IMR-90 (cell line): Measurements from ENCODE around the gene GRB2. TPM values are rescaled to one million over a fixed set of nuclear protein-coding genes. Genes with fewer than 3 reads are reported as not detected.

Source experiments
- ATAC-seq: fragments of 200-7000 bp; cut with Tn5 transposase; 2 replicates; pipeline ENCODE4 v1.9.1; 2020; ENCODE audit warnings: low read depth, mild to moderate bottlenecking, moderate library complexity
- BruUV-seq: library from RNA; stranded (reverse); fragments of 400-500 nt; replicated peaks from 2 replicates; lab custom pipeline; 2021; lab: Mats Ljungman, UMichigan
- CTCF ChIA-PET: fragments of 300-600 bp; formaldehyde crosslinking; extraction: SDS; loops from one replicate; lab custom pipeline; 2021; ENCODE audit warnings: antibody characterized with exemption; lab: Yijun Ruan, JAX
- POLR2A ChIA-PET: fragments of 300-600 bp; sonication (Branson Sonifier 250); formaldehyde crosslinking; loops from one replicate; lab custom pipeline; 2022; ENCODE audit warnings: antibody characterized with exemption; ENCODE audit not compliant: unreplicated experiment; lab: Charles Lee
- DNase-seq: peaks from one replicate; pipeline ENCODE4 v3.0.0; 2013
- H2AFZ ChIP-seq: replicated peaks from 2 replicates; pipeline ENCODE3; 2013; ENCODE audit warnings: low read length, mild to moderate bottlenecking; ENCODE audit not compliant: poor library complexity
- H2AK5ac ChIP-seq: 2 replicates; pipeline ENCODE4 v1.6.1; 2013; ENCODE audit warnings: low read depth, low read length, inconsistent platforms
- H2AK9ac ChIP-seq: replicated peaks from 2 replicates; pipeline ENCODE3; 2013; ENCODE audit warnings: mild to moderate bottlenecking, low read depth, low read length, moderate library complexity; ENCODE audit not compliant: poor library complexity
- H2BK120ac ChIP-seq: 2 replicates; pipeline ENCODE4 v1.6.1; 2013; ENCODE audit warnings: low read depth, low read length, inconsistent platforms
- H2BK15ac ChIP-seq: 3 replicates; pipeline ENCODE4 v1.6.1; 2013; ENCODE audit warnings: low read depth, low read length, inconsistent platforms
- H2BK20ac ChIP-seq: 2 replicates; pipeline ENCODE4 v1.6.1; 2013; ENCODE audit warnings: low read depth, mild to moderate bottlenecking, inconsistent platforms, low read length, moderate library complexity
- H2BK5ac ChIP-seq: 2 replicates; pipeline ENCODE4 v1.6.1; 2013; ENCODE audit warnings: mild to moderate bottlenecking, low read depth, low read length, inconsistent platforms; ENCODE audit not compliant: poor library complexity, severe bottlenecking
- H3K14ac ChIP-seq: replicated peaks from 2 replicates; pipeline ENCODE4 v1.6.1; 2013; ENCODE audit warnings: low read depth, low read length, inconsistent platforms
- H3K18ac ChIP-seq: 2 replicates; pipeline ENCODE4 v1.6.1; 2013; ENCODE audit warnings: low read depth, low read length, control low read depth
- H3K23ac ChIP-seq: 2 replicates; pipeline ENCODE4 v1.6.1; 2013; ENCODE audit warnings: low read depth, low read length, inconsistent platforms
- H3K27ac ChIP-seq: 2 replicates; pipeline ENCODE4 v1.5.1; 2013; ENCODE audit warnings: mild to moderate bottlenecking, control low read depth, low read length; ENCODE audit not compliant: insufficient read depth
- H3K27me3 ChIP-seq: 2 replicates; pipeline ENCODE4 v1.6.1; 2013; ENCODE audit warnings: low read length; ENCODE audit not compliant: control insufficient read depth, insufficient read depth
- H3K36me3 ChIP-seq: 2 replicates; pipeline ENCODE4 v1.6.1; 2013; ENCODE audit warnings: low read length, mixed read lengths; ENCODE audit not compliant: control insufficient read depth, insufficient read depth
- H3K4ac ChIP-seq: 2 replicates; pipeline ENCODE4 v1.6.1; 2013; ENCODE audit warnings: low read depth, low read length, inconsistent platforms
- H3K4me1 ChIP-seq: 2 replicates; pipeline ENCODE4 v1.6.1; 2013; ENCODE audit warnings: low read length, mixed read lengths; ENCODE audit not compliant: control insufficient read depth, insufficient read depth
- H3K4me2 ChIP-seq: 2 replicates; pipeline ENCODE4 v1.6.1; 2013; ENCODE audit warnings: low read depth, mild to moderate bottlenecking, control low read depth, low read length, moderate library complexity
- H3K4me3 ChIP-seq: 2 replicates; pipeline ENCODE4 v1.5.1; 2013; ENCODE audit warnings: low read depth, mild to moderate bottlenecking, control low read depth, low read length, moderate library complexity; ENCODE audit not compliant: insufficient read depth
- H3K56ac ChIP-seq: 2 replicates; pipeline ENCODE4 v1.6.1; 2013; ENCODE audit warnings: low read length, inconsistent platforms; ENCODE audit not compliant: insufficient read depth; ENCODE audit errors: extremely low read depth
- H3K79me1 ChIP-seq, 2 experiments: 2 replicates each; pipeline ENCODE4 v1.6.1; 2013; ENCODE audit warnings: low read length in 2 of 2, inconsistent platforms in 1 of 2, low read depth in 1 of 2
- H3K9ac ChIP-seq: 2 replicates; pipeline ENCODE4 v1.6.1; 2013; ENCODE audit warnings: low read depth, low read length, control low read depth
- H3K9me1 ChIP-seq: 2 replicates; pipeline ENCODE4 v1.6.1; 2013; ENCODE audit warnings: low read length, inconsistent platforms; ENCODE audit not compliant: insufficient read depth
- H3K9me3 ChIP-seq: 2 replicates; pipeline ENCODE4 v1.6.1; 2013; ENCODE audit warnings: low read length; ENCODE audit not compliant: control insufficient read depth, insufficient read depth
- H4K20me1 ChIP-seq: 2 replicates; pipeline ENCODE4 v1.6.1; 2013; ENCODE audit warnings: low read length, inconsistent platforms; ENCODE audit not compliant: insufficient read depth
- H4K5ac ChIP-seq: 2 replicates; pipeline ENCODE4 v1.6.1; 2013; ENCODE audit warnings: mild to moderate bottlenecking, low read depth, low read length, control low read depth
- H4K8ac ChIP-seq, 2 experiments: 2 replicates each; pipeline ENCODE4 v1.6.1; 2013; ENCODE audit warnings: low read depth in 2 of 2, low read length in 2 of 2, control low read depth in 1 of 2, inconsistent platforms in 1 of 2
- H4K91ac ChIP-seq: 2 replicates; pipeline ENCODE4 v1.6.1; 2013; ENCODE audit warnings: low read depth, low read length, inconsistent platforms; ENCODE audit not compliant: insufficient read depth
- CEBPB ChIP-seq: IDR thresholded peaks from 2 replicates; pipeline ENCODE4 v1.6.1; 2012; ENCODE audit warnings: low read depth, low read length, improper control_type of control experiment
- MAZ ChIP-seq: IDR thresholded peaks from 2 replicates; pipeline ENCODE4 v1.6.1; 2012; ENCODE audit warnings: low read depth, mild to moderate bottlenecking, low read length, improper control_type of control experiment, moderate library complexity, borderline replicate concordance
- RAD21 ChIP-seq: IDR thresholded peaks from 2 replicates; pipeline ENCODE4 v1.6.1; 2012; ENCODE audit warnings: low read length, improper control_type of control experiment
- RCOR1 ChIP-seq: IDR thresholded peaks from 2 replicates; pipeline ENCODE4 v1.6.1; 2012; ENCODE audit warnings: mild to moderate bottlenecking, low read length, improper control_type of control experiment; ENCODE audit not compliant: insufficient replicate concordance
- RFX5 ChIP-seq: IDR thresholded peaks from 2 replicates; pipeline ENCODE4 v1.8.0; 2012; ENCODE audit warnings: low read depth, mild to moderate bottlenecking, low read length, moderate library complexity
- SMC3 ChIP-seq: fragments of 150-350 bp; IDR thresholded peaks from 2 replicates; pipeline ENCODE4 v1.6.1; 2016; ENCODE audit warnings: low read depth, mild to moderate bottlenecking, antibody characterized with exemption, low read length, moderate library complexity
- USF2 ChIP-seq: fragments of 150-350 bp; IDR thresholded peaks from 2 replicates; pipeline ENCODE4 v1.6.1; 2017; ENCODE audit warnings: mild to moderate bottlenecking, antibody characterized with exemption, low read length, low read depth
- WGBS, 2 experiments: methylation state at CpG; one replicate each; pipeline versions ENCODE4 v1.1.5 to v1.1.7; 2013; ENCODE audit warnings: missing lambda C conversion rate in 2 of 2; ENCODE audit not compliant: insufficient read length in 1 of 2; ENCODE audit errors: extremely low coverage in 2 of 2; 5-methylcytosine and 5-hydroxymethylcytosine counted together
- dilution Hi-C: fragments of 300-500 bp; cut with HindIII; formaldehyde crosslinking; loops from one replicate; pipeline ENCODE4 v1.14.3; 2018; ENCODE audit warnings: low sequenced_read_pairs; ENCODE audit not compliant: unreplicated experiment
- in situ Hi-C: fragments of 300-500 bp; cut with MboI; formaldehyde crosslinking; loops from 3 replicates; pipeline ENCODE4 v1.14.3; 2019; ENCODE audit warnings: low sequenced_read_pairs, inconsistent platforms, mixed read lengths
- intact Hi-C: fragments of 100-400 bp; cut with micrococcal nuclease; formaldehyde crosslinking; loops from 2 replicates; pipeline ENCODE4 v1.10.0; 2022
- polyA plus RNA-seq, 3 experiments: library from polyadenylated mRNA; depleted of rRNA; stranded (reverse); fragments of >200 nt; gene quantifications; 2 replicates each; pipeline ENCODE4 v1.2.3, GENCODE V29; 2012; ENCODE audit warnings: low replicate concordance in 1 of 3
- total RNA-seq: library from RNA; depleted of rRNA; stranded (reverse); fragments of >200 nt; gene quantifications from 2 replicates; pipeline ENCODE4 v1.2.3, GENCODE V29; 2012
- TF ChIP-seq, protein P1 (sequence below): conservative IDR thresholded peaks from 2 replicates; pipeline ENCODE4 v1.5.1; 2012; ENCODE audit warnings: mild to moderate bottlenecking, low read depth, low read length, improper control_type of control experiment

GRB2 gene
- total and polyA plus RNA-seq, 2 of the 4 experiments (the other 2 are of a cell fraction), result 49.3 to 62.1 TPM

- Histone ChIP-seq H3K27me3 (no peaks in the 10 kb centered on the region), H2BK120ac (no peak overlapping the region), H4K5ac (no peak overlapping the region), H4K91ac (no peak overlapping the region), H3K9me3 (no peaks in the 10 kb centered on the region), H3K18ac (no peak overlapping the region), H3K79me1 (peaks cover 17 to 62% of the 10 kb centered on the region in 2 experiments), H2BK20ac (no peak overlapping the region), H3K4me2 (no peak overlapping the region), H3K4me1 (peaks cover 5% of the 10 kb centered on the region), H2AFZ (no peak overlapping the region), H3K9me1 (peaks cover 17% of the 10 kb centered on the region), H3K4ac (no peak overlapping the region), H4K20me1 (peaks cover 15% of the 10 kb centered on the region; the same call in 1 of the 2 replicates), H3K9ac (no peak overlapping the region), H2AK5ac (no peak overlapping the region), H3K56ac (no peak overlapping the region), H3K36me3 (peaks cover 15% of the 10 kb centered on the region), H3K23ac (no peak overlapping the region), H4K8ac (no peak overlapping the region), H2BK5ac (no peak overlapping the region), H3K14ac (no peak overlapping the region), H3K4me3 (no peak overlapping the region), H3K27ac (no peak overlapping the region), H2AK9ac (no peak overlapping the region), H2BK15ac (no peak overlapping the region)
- dilution Hi-C loops, result no loop called here
- no TSS peak for BruUV-seq
- DNase-seq, result no peak
- intact Hi-C loops, result loop anchor here (5.0 kb wide), 1 partner anchor 35 kb away; no protein-coding TSS in a partner anchor
- POLR2A ChIA-PET, result no interaction called here
- no CpG with 5 or more reads among the region's 2 CpGs for WGBS, 2 experiments
- CTCF ChIA-PET, result interaction anchor here (0.7 kb wide), 1 partner anchor 9 kb away, joined by 3 read pairs; no protein-coding TSS in a partner anchor
- TF ChIP-seq RAD21, result no peak
- TF ChIP-seq CEBPB, result no peak
- TF ChIP-seq, protein P1, sequence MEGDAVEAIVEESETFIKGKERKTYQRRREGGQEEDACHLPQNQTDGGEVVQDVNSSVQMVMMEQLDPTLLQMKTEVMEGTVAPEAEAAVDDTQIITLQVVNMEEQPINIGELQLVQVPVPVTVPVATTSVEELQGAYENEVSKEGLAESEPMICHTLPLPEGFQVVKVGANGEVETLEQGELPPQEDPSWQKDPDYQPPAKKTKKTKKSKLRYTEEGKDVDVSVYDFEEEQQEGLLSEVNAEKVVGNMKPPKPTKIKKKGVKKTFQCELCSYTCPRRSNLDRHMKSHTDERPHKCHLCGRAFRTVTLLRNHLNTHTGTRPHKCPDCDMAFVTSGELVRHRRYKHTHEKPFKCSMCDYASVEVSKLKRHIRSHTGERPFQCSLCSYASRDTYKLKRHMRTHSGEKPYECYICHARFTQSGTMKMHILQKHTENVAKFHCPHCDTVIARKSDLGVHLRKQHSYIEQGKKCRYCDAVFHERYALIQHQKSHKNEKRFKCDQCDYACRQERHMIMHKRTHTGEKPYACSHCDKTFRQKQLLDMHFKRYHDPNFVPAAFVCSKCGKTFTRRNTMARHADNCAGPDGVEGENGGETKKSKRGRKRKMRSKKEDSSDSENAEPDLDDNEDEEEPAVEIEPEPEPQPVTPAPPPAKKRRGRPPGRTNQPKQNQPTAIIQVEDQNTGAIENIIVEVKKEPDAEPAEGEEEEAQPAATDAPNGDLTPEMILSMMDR, result no peak
- no peak for TF ChIP-seq RFX5
- no peak for TF ChIP-seq USF2
- no peak for TF ChIP-seq SMC3
- no peak for TF ChIP-seq RCOR1
- TF ChIP-seq MAZ, result no peak
- no peak for ATAC-seq
- in situ Hi-C loops, result no loop called here
Measured at GRCh38 chr17:75327757-75328156, 77.7 kb downstream of the GRB2 start.
